ENCODE data around the gene UVSSA. TPM values are rescaled to one million over a fixed set of nuclear protein-coding genes. Genes with fewer than 3 reads are reported as not detected.

UVSSA gene
- total and polyA plus RNA-seq, 8 donors = 4.1 to 103 (median 25.3) TPM

DNA sequence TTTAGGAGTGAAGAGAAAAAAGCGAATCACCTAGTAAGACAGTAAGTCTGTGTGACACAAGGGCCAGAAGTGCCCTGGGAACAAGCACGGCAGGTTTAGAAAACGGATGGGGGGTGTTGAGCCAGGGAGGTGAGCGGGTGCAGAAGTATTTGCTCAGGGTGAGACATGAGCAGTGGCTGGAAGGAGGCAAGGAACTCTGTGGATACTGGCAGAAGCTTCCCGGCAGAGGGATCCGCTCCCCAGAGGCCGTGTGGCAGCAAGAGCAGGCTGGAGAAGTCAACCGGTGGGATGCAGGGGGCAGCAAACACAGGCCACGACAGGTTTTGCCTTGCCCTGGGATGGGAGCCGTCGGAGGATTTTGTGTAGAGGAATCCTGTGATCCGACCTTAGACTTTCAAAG lies 2.3 kb upstream of the UVSSA start:
- peaks cover 19 to 49% (median 42%) of the 10 kb centered on the region in 4 donors for H3K4me1 ChIP-seq
- intact Hi-C loops (cut with DNase I; ENCODE audit: low total_unique reads) = loop anchor here (5.0 kb wide), 1 partner anchor 52 kb away; no protein-coding TSS in a partner anchor
- peak overlapping the region in 4 of 5 donors; percentile 11 to 100 (median 34) for H3K27ac ChIP-seq
- 35 to 55% (median 47%) methylated on average over 11 to 12 of the region's 12 CpGs for WGBS, 5 donors
- TF ChIP-seq EP300 (IDR thresholded peaks at IDR 0.05) (no peak), POLR2A (IDR thresholded peaks at IDR 0.05) (no peak), POLR2AphosphoS5 (IDR thresholded peaks at IDR 0.05) (no peak)
- TF ChIP-seq, protein P1, sequence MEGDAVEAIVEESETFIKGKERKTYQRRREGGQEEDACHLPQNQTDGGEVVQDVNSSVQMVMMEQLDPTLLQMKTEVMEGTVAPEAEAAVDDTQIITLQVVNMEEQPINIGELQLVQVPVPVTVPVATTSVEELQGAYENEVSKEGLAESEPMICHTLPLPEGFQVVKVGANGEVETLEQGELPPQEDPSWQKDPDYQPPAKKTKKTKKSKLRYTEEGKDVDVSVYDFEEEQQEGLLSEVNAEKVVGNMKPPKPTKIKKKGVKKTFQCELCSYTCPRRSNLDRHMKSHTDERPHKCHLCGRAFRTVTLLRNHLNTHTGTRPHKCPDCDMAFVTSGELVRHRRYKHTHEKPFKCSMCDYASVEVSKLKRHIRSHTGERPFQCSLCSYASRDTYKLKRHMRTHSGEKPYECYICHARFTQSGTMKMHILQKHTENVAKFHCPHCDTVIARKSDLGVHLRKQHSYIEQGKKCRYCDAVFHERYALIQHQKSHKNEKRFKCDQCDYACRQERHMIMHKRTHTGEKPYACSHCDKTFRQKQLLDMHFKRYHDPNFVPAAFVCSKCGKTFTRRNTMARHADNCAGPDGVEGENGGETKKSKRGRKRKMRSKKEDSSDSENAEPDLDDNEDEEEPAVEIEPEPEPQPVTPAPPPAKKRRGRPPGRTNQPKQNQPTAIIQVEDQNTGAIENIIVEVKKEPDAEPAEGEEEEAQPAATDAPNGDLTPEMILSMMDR (IDR thresholded peaks at IDR 0.05) = no peak
- peaks cover 19 to 24% (median 23%) of the 10 kb centered on the region in 4 donors for H3K36me3 ChIP-seq
- no peaks in the 10 kb centered on the region for H3K9me3 ChIP-seq
- DNase-seq = no peak
- no peaks in the 10 kb centered on the region for H3K27me3 ChIP-seq
- H3K4me3 ChIP-seq = no peak overlapping the region

DNA sequence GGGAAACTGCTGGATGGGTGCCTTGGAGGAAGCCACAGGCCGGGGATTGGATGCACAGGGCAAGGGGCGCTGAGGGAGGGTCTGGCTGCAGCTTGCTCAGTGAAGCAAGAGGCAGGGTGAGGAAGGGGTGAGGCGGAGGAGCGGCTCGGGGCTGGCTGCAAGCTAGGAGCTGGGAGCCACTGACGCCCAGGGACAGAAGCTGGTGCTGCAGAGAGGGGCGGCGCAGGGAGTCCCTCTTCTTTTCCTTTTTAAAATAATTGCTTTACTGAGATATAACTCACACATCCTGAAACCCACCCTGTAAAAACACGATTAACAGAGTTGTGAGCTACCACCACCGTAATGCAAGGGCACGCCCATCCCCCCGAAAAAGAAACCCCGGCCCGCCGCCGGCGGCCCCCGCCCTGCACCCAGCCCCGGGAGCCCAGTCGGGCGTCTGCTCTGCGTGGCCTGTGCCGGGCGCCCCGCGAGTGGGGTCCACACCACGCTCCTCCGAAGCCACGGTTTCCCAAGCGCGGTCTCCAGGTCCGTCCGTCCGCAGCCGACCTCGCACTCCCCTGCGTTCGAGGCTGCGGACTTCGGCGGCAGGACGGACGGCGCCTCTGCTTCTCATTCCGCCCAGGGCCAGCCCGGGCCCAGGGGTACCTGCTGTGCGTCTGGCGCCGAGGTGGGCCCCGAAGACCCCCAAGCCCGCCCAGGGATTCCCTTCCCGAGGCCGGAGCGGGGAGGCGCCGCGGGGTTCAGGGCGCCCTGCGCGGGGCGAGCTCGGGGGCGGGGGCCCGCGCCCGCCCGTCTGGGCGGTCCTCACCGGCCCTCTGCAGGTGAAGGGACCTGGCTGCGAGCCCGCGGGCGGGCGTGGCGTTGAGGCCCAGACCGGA lies 866 bp upstream of the UVSSA start:
- intact Hi-C loops (cut with DNase I; ENCODE audit: low total_unique reads) = loop anchor here (5.0 kb wide), 1 partner anchor 54 kb away; no protein-coding TSS in a partner anchor
- Histone ChIP-seq H3K27me3 (no peaks in the 10 kb centered on the region), H3K27ac (peak overlapping the region; percentile 90 to 100 (median 100)), H3K9me3 (no peaks in the 10 kb centered on the region), H3K4me3 (peak overlapping the region; percentile 73 to 97 (median 91)), H3K36me3 (peaks cover 5 to 20% (median 17%) of the 10 kb centered on the region in 4 donors), H3K4me1 (peaks cover 19 to 54% (median 48%) of the 10 kb centered on the region in 4 donors)
- WGBS, 5 donors = 0 to 2% (median 1%) methylated on average over 19 to 76 of the region's 76 CpGs
- TF ChIP-seq POLR2A (IDR thresholded peaks at IDR 0.05) (no peak), EP300 (IDR thresholded peaks at IDR 0.05) (no peak), POLR2AphosphoS5 (IDR thresholded peaks at IDR 0.05) (no peak)
- TF ChIP-seq, protein P1 (IDR thresholded peaks at IDR 0.05) = no peak
- peak; percentile 42 to 87 for DNase-seq

DNA sequence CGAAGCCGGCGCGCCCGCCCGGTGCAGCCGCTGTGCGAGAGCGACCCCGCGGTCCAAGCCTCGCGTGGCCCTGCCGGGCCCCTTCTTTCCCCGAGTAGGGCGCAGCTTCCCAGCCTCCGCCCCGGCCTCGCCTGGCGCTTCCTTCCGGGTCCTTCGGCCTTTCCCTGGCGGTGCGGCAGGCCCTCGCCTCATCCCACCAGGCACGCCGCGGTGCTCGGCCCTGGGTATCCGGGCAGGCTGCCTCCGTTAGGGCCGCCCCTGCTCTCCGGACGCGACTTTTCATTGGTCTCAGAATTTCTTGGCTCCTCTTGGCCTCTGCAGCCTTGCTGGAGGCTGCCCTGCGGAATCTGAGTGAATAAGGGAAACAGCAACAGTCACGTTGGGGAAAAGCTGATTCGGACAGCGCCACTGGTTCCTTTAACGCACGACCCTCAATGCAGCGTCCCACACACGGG lies 429 bp downstream of the UVSSA start:
- TF ChIP-seq POLR2A (IDR thresholded peaks at IDR 0.05) (no peak), POLR2AphosphoS5 (IDR thresholded peaks at IDR 0.05) (peak in 2 of 3 donors; percentile 4 to 53)

DNA sequence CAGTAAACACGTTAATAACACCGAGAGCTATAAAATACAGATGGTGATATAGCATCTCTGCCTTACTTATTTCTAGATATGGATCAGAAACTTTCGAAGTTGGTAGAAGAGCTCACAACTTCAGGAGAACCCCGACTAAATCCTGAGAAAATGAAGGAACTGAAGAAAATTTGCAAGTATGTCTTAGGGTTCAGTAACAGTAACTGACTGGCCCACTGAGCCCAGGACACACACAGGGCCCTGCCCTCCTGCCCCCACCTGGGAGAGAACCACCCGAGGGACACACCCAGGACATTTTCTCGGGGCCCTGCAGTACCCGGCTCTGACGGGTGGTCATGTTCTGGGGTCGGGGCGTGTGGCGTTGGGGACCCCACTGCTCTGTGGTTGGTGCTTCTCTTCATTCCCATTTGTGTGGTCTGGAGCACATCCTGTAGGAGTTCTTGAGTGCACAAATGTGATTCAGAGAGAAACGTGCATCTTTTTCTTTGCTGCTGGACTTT lies 1.1 kb downstream of the UVSSA start:
- 51 to 67% (median 58%) methylated on average over 12 of the region's 12 CpGs for WGBS, 5 donors
- H3K4me3 ChIP-seq = peak overlapping the region; percentile 73 to 97 (median 91)
- no peaks in the 10 kb centered on the region for H3K27me3 ChIP-seq
- intact Hi-C loops (cut with DNase I; ENCODE audit: low total_unique reads) = loop anchor here (5.0 kb wide), 1 partner anchor 56 kb away; no protein-coding TSS in a partner anchor
- peak overlapping the region; percentile 98 to 100 (median 100) for H3K27ac ChIP-seq
- H3K36me3 ChIP-seq = peaks cover 11 to 25% (median 20%) of the 10 kb centered on the region in 4 donors
- no peaks in the 10 kb centered on the region for H3K9me3 ChIP-seq
- TF ChIP-seq EP300 (IDR thresholded peaks at IDR 0.05) = no peak
- TF ChIP-seq POLR2A (IDR thresholded peaks at IDR 0.05) = no peak
- TF ChIP-seq POLR2AphosphoS5 (IDR thresholded peaks at IDR 0.05) = no peak
- TF ChIP-seq, protein P1 (IDR thresholded peaks at IDR 0.05) = no peak
- DNase-seq = no peak
- peaks cover 19 to 62% (median 56%) of the 10 kb centered on the region in 4 donors for H3K4me1 ChIP-seq

More for the DNA sequence above, 429 bp downstream of the UVSSA start:
- peaks cover 5 to 18% (median 14%) of the 10 kb centered on the region in 4 donors for H3K36me3 ChIP-seq
- WGBS, 5 donors = 0 to 1% (median 0%) methylated on average over 28 to 43 of the region's 43 CpGs
- H3K9me3 ChIP-seq = no peaks in the 10 kb centered on the region
- intact Hi-C loops (cut with DNase I; ENCODE audit: low total_unique reads) = loop anchor here (5.0 kb wide), 1 partner anchor 55 kb away; no protein-coding TSS in a partner anchor
- H3K4me1 ChIP-seq = peaks cover 19 to 62% (median 56%) of the 10 kb centered on the region in 4 donors
- H3K27ac ChIP-seq = peak overlapping the region; percentile 98 to 100 (median 100)
- H3K27me3 ChIP-seq = no peaks in the 10 kb centered on the region
- DNase-seq = peak; percentile 72 to 91
- peak overlapping the region; percentile 73 to 97 (median 91) for H3K4me3 ChIP-seq

All from stomach (tissue), 9 donors.